Measurements from ENCODE around the gene MRPS24.

The MRPS24 gene

GRCh38 chr7:43872406-43873110, 3.2 kb upstream of the MRPS24 start:
- POLR2A ChIA-PET: interaction anchor here (0.5 kb wide), 1 partner anchor 8 kb away, joined by 4 read pairs; no protein-coding TSS in a partner anchor

GRCh38 chr7:43871064-43871463, 1.7 kb upstream of the MRPS24 start:
- no peak for TF ChIP-seq CTCF (IDR thresholded peaks at IDR 0.05; ENCODE audit: insufficient read depth, low read length, missing control alignments)
- POLR2A ChIA-PET: no interaction called here
- no peak overlapping the region for H3K4me3 ChIP-seq (ENCODE audit: low read depth, low read length)
- CTCF ChIA-PET: no interaction called here
- no peak for DNase-seq (ENCODE audit: low read depth, low spot score)

More at GRCh38 chr7:43872406-43873110, 3.2 kb upstream of the MRPS24 start:
- no peak overlapping the region for H3K4me3 ChIP-seq (ENCODE audit: low read depth, low read length)
- no peak for DNase-seq (ENCODE audit: low read depth, low spot score)
- TF ChIP-seq CTCF (IDR thresholded peaks at IDR 0.05; ENCODE audit: insufficient read depth, low read length, missing control alignments): no peak
- CTCF ChIA-PET: interaction anchor here (1.2 to 1.3 kb wide), 2 partner anchors 33 to 82 kb away, joined by 5 read pairs; no protein-coding TSS in a partner anchor

GRCh38 chr7:43870316-43870715, 999 bp upstream of the MRPS24 start:
- no peak overlapping the region; the same call in 1 of the 2 replicates for H3K4me3 ChIP-seq (ENCODE audit: low read depth, low read length)
- TF ChIP-seq CTCF (IDR thresholded peaks at IDR 0.05; ENCODE audit: insufficient read depth, low read length, missing control alignments): no peak
- DNase-seq (ENCODE audit: low read depth, low spot score): no peak
- POLR2A ChIA-PET: interaction anchor here (0.6 kb wide), 1 partner anchor 70 kb away, joined by 4 read pairs; no protein-coding TSS in a partner anchor
- CTCF ChIA-PET: no interaction called here

GRCh38 chr7:43869867-43870240, 537 bp upstream of the MRPS24 start:
- DNase-seq (ENCODE audit: low read depth, low spot score): peak; percentile 77
- POLR2A ChIA-PET: interaction anchor here (0.7 to 1.6 kb wide), 5 partner anchors 10 to 938 kb away, joined by 3 to 4 read pairs (median 4); partner anchors contain the start of genes MRPL32 and PSMA2

GRCh38 chr7:43868681-43869005, 674 bp downstream of the MRPS24 start:
- POLR2A ChIA-PET: interaction anchor here (0.7 to 1.6 kb wide), 3 partner anchors 11 to 18 kb away, joined by 3 to 4 read pairs (median 4); no protein-coding TSS in a partner anchor
- CTCF ChIA-PET: no interaction called here

More at GRCh38 chr7:43869867-43870240, 537 bp upstream of the MRPS24 start:
- peak overlapping the region; percentile 92 for H3K4me3 ChIP-seq (ENCODE audit: low read depth, low read length)
- CTCF ChIA-PET: interaction anchor here (0.9 kb wide), 1 partner anchor 31 kb away, joined by 4 read pairs; no protein-coding TSS in a partner anchor
- TF ChIP-seq CTCF (IDR thresholded peaks at IDR 0.05; ENCODE audit: insufficient read depth, low read length, missing control alignments): no peak

More at GRCh38 chr7:43868681-43869005, 674 bp downstream of the MRPS24 start:
- TF ChIP-seq CTCF (IDR thresholded peaks at IDR 0.05; ENCODE audit: insufficient read depth, low read length, missing control alignments): no peak
- H3K4me3 ChIP-seq (ENCODE audit: low read depth, low read length): peak overlapping the region; percentile 92
- no peak for DNase-seq (ENCODE audit: low read depth, low spot score)

Measured in AG04449 (cell line).